ENCODE results near the gene TGIF2.
"Not testable (repeated sequence)": the region's sequence is repeated elsewhere in the genome, so short reads cannot be mapped to it uniquely, and the experiment has no call there.

The TGIF2 gene

GRCh38 chr20:36620917-36621316, 47.5 kb downstream of the TGIF2 start:
- DNase-seq: no peak

GRCh38 chr20:36623444-36623843, 50.0 kb downstream of the TGIF2 start:
- no peak for DNase-seq

GRCh38 chr20:36624068-36624943, 50.9 kb downstream of the TGIF2 start:
- no peak for DNase-seq

DNA sequence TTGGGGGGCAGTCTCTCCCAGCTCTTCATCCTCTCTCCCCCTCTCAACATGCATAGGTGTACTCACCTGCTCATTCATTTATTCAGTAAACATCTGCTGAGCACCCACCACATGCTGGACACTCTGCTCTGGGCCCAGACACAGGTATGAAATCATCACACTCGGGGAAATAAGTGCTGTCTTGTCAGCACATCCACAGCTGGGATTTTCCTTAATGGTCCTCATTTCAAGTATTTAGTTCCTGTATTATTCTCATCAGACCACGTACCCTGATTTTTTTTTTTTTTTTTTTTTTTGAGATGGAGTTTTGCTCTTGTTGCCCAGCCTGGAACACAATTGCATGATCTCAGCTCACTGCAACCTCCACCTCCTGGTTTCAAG, 51.5 kb downstream of the TGIF2 start:
- no peak for DNase-seq

GRCh38 chr20:36628076-36628475, 54.7 kb downstream of the TGIF2 start:
- no peak for DNase-seq

- peak; percentile 28 for DNase-seq
Observed at GRCh38 chr20:36629719-36630681, 56.6 kb downstream of the TGIF2 start.

- no peak for DNase-seq
Observed at GRCh38 chr20:36631646-36632045, 58.2 kb downstream of the TGIF2 start.

- no peak for DNase-seq
Observed at GRCh38 chr20:36632147-36632486, 58.7 kb downstream of the TGIF2 start.

DNA sequence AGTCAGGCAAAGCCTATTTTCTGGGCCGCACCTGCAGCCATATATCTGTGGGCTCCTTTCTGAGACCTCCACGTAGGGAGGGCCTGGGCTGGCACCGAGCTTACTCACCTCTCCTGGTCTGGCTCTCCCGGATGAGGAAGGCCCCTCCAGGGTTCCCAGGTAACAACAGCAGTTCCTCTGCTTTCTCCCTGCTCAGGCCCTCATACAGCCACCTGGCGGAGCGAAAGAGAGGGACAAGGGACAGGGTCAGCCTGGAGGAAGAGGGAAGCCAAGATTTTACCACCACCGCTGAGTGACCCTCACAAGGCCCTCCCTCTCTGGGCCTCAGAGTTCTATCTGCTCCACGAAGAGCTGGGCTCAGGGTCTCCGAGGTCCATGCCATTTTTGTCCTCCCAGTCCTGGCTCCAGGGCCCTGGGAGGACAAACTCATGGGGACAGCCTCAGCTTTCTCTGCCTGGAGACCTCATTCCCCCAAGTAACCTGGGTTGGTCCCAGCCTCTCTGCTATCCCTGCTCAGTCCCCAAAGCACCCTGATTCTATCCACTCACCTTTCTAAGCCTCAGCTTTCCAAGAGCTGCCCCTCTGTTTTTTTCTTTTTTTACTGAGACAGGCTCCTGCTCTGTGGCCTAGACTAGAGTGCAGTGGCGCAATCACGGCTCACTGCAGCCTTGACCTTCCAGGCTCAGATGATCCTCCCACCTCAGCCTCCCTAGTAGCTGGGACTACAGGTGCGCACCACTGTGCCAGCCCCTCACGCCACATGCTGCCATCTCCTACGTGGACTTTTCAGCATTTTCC, 59.3 kb downstream of the TGIF2 start:
- no peak for DNase-seq

DNA sequence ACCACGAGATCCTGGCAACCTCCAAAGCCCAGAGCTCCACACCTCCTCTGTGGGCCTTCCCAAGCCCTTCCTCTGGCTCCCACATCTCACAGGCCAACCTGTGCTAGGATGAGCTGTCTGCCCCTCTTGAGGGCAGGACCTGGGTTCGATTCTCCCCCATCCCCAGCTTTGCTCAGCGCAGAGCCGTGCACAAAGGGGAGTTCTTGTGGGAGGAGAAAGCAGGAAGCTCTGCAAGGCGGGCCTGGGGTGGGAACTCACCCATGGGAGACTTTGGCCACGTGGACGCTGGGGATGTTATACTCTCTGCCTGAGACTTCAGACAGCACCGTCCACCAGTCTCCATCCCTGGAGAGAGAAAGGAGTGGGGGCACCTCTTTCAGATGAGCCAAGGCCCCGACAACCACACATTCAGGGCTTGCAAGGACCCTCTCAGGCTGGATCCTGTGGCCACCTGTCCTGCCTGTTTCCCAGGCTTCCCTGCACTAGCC, 59.9 kb downstream of the TGIF2 start:
- DNase-seq: no peak

DNA sequence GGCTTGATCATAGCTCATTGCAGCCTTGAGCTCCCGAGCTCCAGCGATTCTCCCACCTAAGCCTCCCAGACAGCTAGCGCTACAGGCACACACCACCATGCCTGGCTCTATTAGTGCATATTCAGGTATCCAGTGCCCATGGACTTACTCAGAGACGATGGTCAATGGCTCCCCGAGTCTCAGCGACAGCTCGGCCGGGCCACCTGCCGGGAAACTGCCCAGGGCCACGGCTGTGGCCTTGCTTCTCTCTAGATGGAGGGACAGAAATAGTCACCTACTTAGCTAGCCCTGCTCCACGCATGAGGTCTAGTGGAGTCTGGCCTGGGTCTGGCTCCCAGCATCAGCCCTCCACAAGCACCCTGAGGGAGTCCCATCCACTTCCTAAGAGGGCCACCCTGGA, 60.9 kb downstream of the TGIF2 start:
- no peak for DNase-seq

GRCh38 chr20:36638876-36639400, 65.5 kb downstream of the TGIF2 start:
- DNase-seq: not testable (repeated sequence)

- DNase-seq: no peak
Observed at GRCh38 chr20:36641506-36641843, 68.1 kb downstream of the TGIF2 start.

DNA sequence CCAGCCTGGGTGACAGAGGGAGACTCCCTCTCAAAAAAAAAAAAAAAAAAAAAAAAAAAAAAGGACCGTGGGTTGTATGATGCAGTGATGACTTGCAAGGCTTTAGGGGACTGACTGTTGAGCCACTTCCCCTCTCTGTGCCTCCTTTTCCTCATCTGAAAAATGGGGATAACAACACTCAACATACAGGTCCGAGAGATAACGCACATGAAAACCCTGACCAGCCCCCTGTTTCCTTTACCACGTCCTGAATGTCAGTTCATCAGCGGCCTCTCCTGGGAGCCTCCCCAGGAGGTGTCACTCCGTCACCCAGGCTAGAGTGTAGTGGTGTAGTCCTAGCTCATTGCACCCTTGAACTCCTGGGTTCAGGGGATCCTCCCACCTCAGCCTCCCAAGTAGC, 68.7 kb downstream of the TGIF2 start:
- DNase-seq: no peak

Data from activated CD4-positive, alpha-beta T cell treated with anti-CD3 and anti-CD28 coated beads, Interleukin-2, amount 50 U/mL, for 1 hour (primary cell).